Osteocyte (in vitro differentiated cells): ENCODE data around the gene LRRC71. TPM values are rescaled to one million over a fixed set of nuclear protein-coding genes. Genes with fewer than 3 reads are reported as not detected.

ENCODE experiments used
- DNase-seq: peaks from one replicate; pipeline ENCODE4 v3.0.0; 2021; ENCODE audit warnings: mixed read lengths; ENCODE audit not compliant: unreplicated experiment; ENCODE audit errors: extremely low spot score
- H3K27ac Mint-ChIP-seq: one replicate; pipeline ENCODE4 v1.8.0; 2021; ENCODE audit warnings: mild to moderate bottlenecking, mixed read lengths; ENCODE audit not compliant: unreplicated experiment
- H3K27me3 Mint-ChIP-seq: one replicate; pipeline ENCODE4 v1.8.0; 2021; ENCODE audit warnings: mixed read lengths; ENCODE audit not compliant: unreplicated experiment
- H3K36me3 Mint-ChIP-seq: one replicate; pipeline ENCODE4 v1.8.0; 2021; ENCODE audit warnings: mixed read lengths; ENCODE audit not compliant: unreplicated experiment
- H3K4me1 Mint-ChIP-seq: one replicate; pipeline ENCODE4 v1.8.0; 2021; ENCODE audit warnings: mixed read lengths; ENCODE audit not compliant: unreplicated experiment
- H3K4me3 Mint-ChIP-seq: one replicate; pipeline ENCODE4 v1.8.0; 2021; ENCODE audit warnings: mild to moderate bottlenecking, moderate library complexity, mixed read lengths; ENCODE audit not compliant: unreplicated experiment
- H3K9me3 Mint-ChIP-seq: one replicate; pipeline ENCODE4 v1.8.0; 2021; ENCODE audit warnings: mixed read lengths; ENCODE audit not compliant: unreplicated experiment
- total RNA-seq: library from RNA; stranded (reverse); gene quantifications from 2 replicates; pipeline ENCODE4 v1.2.1, GENCODE V29; 2021
- TF ChIP-seq, protein P1 (sequence below): fragments of 200-600 bp; sonication (generic); IDR thresholded peaks from 2 replicates; pipeline ENCODE4 v1.5.0; 2021; ENCODE audit warnings: antibody characterized with exemption, mild to moderate bottlenecking, moderate library complexity

The LRRC71 gene
- total RNA-seq, 1 donor from 2014 or later = 0.35 TPM

DNA sequence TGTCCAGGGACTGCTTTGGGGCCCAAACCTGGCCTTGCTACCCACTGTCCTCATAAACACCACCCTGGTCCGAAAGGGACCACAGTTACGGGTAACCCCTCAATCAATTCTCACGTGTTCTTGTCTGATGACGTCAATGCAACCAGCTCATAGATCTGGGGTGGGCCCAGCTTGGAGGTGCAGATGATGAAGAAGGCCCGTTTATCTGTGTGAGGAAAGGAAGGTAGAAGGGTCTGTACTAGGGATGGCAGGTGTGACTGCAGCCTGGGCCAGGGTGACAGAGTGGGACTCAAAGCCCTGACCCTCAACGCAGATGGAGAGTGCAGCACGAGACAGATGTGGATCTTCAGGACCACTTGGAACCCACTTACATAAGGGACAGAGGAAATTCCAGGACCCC is 22.1 kb downstream of the LRRC71 start:
- Mint-ChIP-seq H3K4me1 (no peaks in the 10 kb centered on the region), H3K4me3 (no peak overlapping the region), H3K27me3 (no peaks in the 10 kb centered on the region), H3K9me3 (no peaks in the 10 kb centered on the region), H3K27ac (no peak overlapping the region), H3K36me3 (peaks cover 62% of the 10 kb centered on the region)
- no peak for DNase-seq
- TF ChIP-seq, protein P1, sequence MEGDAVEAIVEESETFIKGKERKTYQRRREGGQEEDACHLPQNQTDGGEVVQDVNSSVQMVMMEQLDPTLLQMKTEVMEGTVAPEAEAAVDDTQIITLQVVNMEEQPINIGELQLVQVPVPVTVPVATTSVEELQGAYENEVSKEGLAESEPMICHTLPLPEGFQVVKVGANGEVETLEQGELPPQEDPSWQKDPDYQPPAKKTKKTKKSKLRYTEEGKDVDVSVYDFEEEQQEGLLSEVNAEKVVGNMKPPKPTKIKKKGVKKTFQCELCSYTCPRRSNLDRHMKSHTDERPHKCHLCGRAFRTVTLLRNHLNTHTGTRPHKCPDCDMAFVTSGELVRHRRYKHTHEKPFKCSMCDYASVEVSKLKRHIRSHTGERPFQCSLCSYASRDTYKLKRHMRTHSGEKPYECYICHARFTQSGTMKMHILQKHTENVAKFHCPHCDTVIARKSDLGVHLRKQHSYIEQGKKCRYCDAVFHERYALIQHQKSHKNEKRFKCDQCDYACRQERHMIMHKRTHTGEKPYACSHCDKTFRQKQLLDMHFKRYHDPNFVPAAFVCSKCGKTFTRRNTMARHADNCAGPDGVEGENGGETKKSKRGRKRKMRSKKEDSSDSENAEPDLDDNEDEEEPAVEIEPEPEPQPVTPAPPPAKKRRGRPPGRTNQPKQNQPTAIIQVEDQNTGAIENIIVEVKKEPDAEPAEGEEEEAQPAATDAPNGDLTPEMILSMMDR = no peak

DNA sequence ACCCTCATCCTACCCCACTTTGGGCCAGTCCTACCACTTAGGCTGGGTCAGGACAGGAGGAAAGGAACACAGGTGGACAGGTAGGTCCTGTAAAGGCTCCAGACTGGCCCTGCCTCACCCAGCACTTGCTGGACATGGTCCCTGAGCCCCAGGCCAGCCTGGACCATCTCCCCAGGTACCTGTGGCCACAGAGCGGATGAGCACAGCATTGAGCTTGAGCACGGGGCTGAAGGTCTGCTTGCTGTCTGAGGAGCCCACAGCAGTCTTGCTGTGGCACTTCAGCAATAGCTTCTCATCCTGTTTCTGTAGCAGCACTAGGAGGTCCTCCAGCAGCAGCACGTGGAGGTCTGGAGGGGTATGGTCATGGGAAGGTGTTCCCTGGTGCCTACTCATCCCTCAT is 23.3 kb downstream of the LRRC71 start:
- DNase-seq = no peak
- Mint-ChIP-seq H3K9me3 (no peaks in the 10 kb centered on the region), H3K4me1 (no peaks in the 10 kb centered on the region), H3K4me3 (no peak overlapping the region), H3K27me3 (no peaks in the 10 kb centered on the region), H3K36me3 (peaks cover 59% of the 10 kb centered on the region), H3K27ac (no peak overlapping the region)
- TF ChIP-seq, protein P1 = no peak

DNA sequence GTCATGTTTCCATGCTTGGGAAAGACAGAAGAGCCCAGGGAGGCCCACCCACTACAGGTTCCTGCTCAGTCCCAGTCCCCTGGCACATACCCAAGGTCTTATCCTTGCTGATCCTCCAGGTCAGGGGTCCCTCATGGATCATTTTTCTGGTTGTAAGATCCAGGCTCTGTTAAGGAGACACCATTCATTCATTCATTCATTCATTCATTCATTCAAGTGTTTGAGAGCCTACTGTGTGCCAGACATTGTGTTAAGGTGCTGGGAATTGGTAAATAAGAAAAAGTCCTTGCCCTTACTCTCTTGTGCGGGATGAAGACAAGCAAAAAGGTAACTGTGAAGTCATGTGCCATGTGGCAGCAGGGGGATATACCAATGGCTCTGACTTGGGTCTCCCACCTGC is 23.8 kb downstream of the LRRC71 start:
- Mint-ChIP-seq H3K36me3 (peaks cover 57% of the 10 kb centered on the region), H3K27me3 (no peaks in the 10 kb centered on the region), H3K4me1 (no peaks in the 10 kb centered on the region), H3K27ac (no peak overlapping the region), H3K9me3 (no peaks in the 10 kb centered on the region), H3K4me3 (no peak overlapping the region)
- no peak for DNase-seq
- TF ChIP-seq, protein P1 = no peak

DNA sequence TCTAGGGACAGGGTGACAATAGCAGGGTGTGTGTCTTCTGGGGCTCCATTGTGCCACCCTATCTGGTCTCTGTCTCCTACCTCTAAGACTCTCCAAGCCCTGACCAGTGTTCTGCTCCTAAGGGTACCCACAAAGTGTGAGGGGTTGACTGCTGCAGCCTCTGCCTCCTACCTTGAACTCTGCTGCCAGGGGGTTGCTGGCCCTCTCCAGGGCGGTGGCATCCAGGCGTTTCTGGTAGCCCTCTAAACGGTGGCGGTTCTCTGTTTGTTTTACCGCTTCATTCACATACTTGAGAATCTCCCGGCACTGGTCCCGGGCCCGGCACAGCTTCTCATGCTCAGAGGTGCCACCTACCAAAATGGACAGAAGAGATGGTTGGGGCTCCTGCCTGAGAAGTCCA is 24.4 kb downstream of the LRRC71 start:
- Mint-ChIP-seq H3K4me1 (no peaks in the 10 kb centered on the region), H3K9me3 (no peaks in the 10 kb centered on the region), H3K36me3 (peaks cover 61% of the 10 kb centered on the region), H3K27me3 (no peaks in the 10 kb centered on the region), H3K27ac (no peak overlapping the region), H3K4me3 (no peak overlapping the region)
- TF ChIP-seq, protein P1 = no peak
- DNase-seq = no peak

- TF ChIP-seq, protein P1 = no peak
- no peak for DNase-seq
- peaks cover 59% of the 10 kb centered on the region for H3K36me3 Mint-ChIP-seq
- no peak overlapping the region for H3K27ac Mint-ChIP-seq
- no peaks in the 10 kb centered on the region for H3K9me3 Mint-ChIP-seq
- H3K4me3 Mint-ChIP-seq = no peak overlapping the region
- no peaks in the 10 kb centered on the region for H3K4me1 Mint-ChIP-seq
- no peaks in the 10 kb centered on the region for H3K27me3 Mint-ChIP-seq
Observed at GRCh38 chr1:156945881-156946661, 25.6 kb downstream of the LRRC71 start.
